Brain pericyte (primary cell): ENCODE measurements around the gene ZNF296.
"Not testable (repeated sequence)": the region's sequence is repeated elsewhere in the genome, so short reads cannot be mapped to it uniquely, and the experiment has no call there.

ENCODE experiments used
- DNase-seq: peaks from one replicate; pipeline ENCODE4 v3.0.0-alpha.2; 2012; ENCODE audit warnings: low read depth, low spot score

The ZNF296 gene

GRCh38 chr19:45076029-45076850, at the start of gene ZNF296:
Gene ZNF296, minus strand, starts transcription at chr19:45076478. Its CDS starts 105 bp downstream, at chr19:45076373.
- no peak for DNase-seq

GRCh38 chr19:45125360-45125759, 49.1 kb upstream of the ZNF296 start:
- DNase-seq = no peak

GRCh38 chr19:45124021-45124420, 47.7 kb upstream of the ZNF296 start:
- no peak for DNase-seq

GRCh38 chr19:45123440-45123850, 47.2 kb upstream of the ZNF296 start:
- DNase-seq = no peak

GRCh38 chr19:45122832-45123231, 46.6 kb upstream of the ZNF296 start:
- DNase-seq = no peak

- no peak for DNase-seq
Observed at GRCh38 chr19:45121827-45122345, 45.6 kb upstream of the ZNF296 start.

GRCh38 chr19:45119582-45119981, 43.3 kb upstream of the ZNF296 start:
- DNase-seq = no peak

GRCh38 chr19:45118591-45119355, 42.5 kb upstream of the ZNF296 start:
- not testable (repeated sequence) for DNase-seq

GRCh38 chr19:45118106-45118505, 41.8 kb upstream of the ZNF296 start:
- no peak for DNase-seq

- no peak for DNase-seq
Observed at GRCh38 chr19:45117671-45118070, 41.4 kb upstream of the ZNF296 start.

GRCh38 chr19:45117167-45117594, 40.9 kb upstream of the ZNF296 start:
- no peak for DNase-seq

GRCh38 chr19:45115809-45116615, 39.7 kb upstream of the ZNF296 start:
- DNase-seq = no peak

GRCh38 chr19:45114116-45114515, 37.8 kb upstream of the ZNF296 start:
- no peak for DNase-seq

GRCh38 chr19:45113628-45114027, 37.4 kb upstream of the ZNF296 start:
- no peak for DNase-seq

- no peak for DNase-seq
Observed at GRCh38 chr19:45112111-45112827, 36.0 kb upstream of the ZNF296 start.

GRCh38 chr19:45110851-45111266, 34.6 kb upstream of the ZNF296 start:
- DNase-seq = no peak

- no peak for DNase-seq
Observed at GRCh38 chr19:45107621-45108150, 31.4 kb upstream of the ZNF296 start.

- DNase-seq = not testable (repeated sequence)
Observed at GRCh38 chr19:45106363-45106762, 30.1 kb upstream of the ZNF296 start.

GRCh38 chr19:45104658-45105349, 28.5 kb upstream of the ZNF296 start:
- DNase-seq = no peak
